Stimulated activated CD8-positive, alpha-beta memory T cell treated with anti-CD3 and anti-CD28 coated beads, Interleukin-15, amount 100 ng/mL, for 4 hours (primary cell): ENCODE results near the gene FAM83G.
"Not testable (repeated sequence)": the region's sequence is repeated elsewhere in the genome, so short reads cannot be mapped to it uniquely, and the experiment has no call there.

Experiments
- DNase-seq, 2 donors: peaks; one replicate each; pipeline ENCODE4 v3.0.0-alpha.2; 2020; ENCODE audit warnings: low read depth in 2 of 2

FAM83G gene

DNA sequence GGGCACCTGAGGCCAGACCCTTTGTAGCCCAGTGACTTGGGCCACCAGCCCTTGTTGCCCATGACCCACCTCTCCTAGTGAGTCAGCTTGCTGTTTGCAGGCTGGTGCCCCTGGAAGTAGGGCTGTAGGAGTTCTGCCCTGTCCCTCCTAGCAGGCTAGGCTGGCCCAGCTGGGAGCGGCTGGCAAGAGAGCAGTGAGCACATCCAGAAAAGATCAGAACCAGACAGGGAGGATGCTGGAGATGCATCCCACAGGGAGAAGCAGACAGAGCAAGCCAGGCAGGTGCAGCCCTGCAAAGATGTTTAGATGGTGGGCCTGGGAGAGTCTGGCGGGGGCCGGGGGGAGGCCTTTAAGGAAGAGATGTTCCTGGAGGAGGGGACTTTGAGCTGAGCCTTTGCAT is 50.2 kb downstream of the FAM83G start:
- DNase-seq: no peak

DNA sequence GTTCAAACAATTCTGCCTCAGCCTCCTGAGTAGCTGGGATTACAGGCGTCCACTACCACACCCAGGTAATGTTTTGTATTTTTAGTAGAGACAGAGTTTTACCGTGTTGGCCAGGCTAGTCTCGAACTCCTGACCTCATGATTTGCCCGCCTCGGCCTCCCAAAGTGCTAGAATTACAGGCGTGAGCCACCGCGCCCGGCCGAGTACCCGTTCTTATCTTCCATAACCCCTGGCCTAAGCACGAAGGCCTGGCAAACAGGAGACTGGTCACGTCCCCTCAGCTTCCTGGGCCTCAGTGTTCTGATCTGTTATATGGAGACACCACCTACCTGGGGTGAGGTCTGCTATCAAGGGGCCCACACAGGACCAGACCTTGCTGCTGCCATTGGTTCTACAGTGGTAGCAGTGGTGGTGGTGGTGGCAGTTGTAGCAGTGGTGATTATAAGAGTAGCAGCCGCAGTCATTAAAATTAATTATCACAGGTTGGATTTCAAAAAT is 51.3 kb downstream of the FAM83G start:
- no peak for DNase-seq

DNA sequence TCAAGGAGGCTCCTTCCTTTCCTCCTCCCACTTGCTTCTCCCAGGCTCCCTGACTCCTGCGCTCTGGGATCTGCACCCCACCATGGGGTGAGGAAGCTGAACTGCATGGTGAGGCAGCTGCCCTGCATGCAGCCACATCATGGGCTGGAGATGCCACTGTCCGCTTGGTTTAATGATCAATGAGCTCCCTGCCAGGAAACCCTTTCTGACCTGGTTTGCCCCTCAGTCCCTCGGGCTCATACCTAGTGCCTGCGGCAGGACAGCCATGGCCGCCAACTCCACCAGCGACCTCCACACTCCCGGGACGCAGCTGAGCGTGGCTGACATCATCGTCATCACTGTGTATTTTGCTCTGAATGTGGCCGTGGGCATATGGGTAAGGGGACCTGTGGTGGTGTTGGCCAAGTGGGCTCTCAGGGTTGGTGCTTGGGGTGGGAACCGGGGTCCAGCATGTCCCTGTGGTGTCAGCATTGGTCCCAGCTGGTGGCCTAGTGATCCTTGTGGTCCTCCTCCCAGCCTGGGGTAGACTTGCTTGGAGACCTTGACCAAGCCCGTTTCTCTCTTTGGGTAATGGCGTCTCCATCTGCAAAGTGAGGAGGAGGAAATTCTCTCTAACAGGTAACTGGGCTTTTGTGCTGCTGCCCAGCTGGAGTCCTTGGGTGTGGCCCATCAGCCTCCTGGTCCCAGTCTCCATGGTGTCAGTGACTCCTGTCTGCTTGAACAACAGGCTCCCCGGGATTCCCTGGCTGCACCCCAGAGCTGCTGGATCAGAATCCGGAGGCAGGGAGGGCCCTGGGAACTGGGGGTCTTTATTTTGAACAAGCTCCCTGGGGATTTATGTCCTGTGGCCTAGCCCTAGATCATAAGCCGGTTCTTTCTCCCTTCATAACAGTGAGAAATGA is 52.4 kb downstream of the FAM83G start, which contains the start of gene SLC5A10:
SLC5A10 (plus strand) TSS at position 225 of the 902 bp plus-strand sequence; CDS start at position 266, 41 bp downstream.
- no peak for DNase-seq

DNA sequence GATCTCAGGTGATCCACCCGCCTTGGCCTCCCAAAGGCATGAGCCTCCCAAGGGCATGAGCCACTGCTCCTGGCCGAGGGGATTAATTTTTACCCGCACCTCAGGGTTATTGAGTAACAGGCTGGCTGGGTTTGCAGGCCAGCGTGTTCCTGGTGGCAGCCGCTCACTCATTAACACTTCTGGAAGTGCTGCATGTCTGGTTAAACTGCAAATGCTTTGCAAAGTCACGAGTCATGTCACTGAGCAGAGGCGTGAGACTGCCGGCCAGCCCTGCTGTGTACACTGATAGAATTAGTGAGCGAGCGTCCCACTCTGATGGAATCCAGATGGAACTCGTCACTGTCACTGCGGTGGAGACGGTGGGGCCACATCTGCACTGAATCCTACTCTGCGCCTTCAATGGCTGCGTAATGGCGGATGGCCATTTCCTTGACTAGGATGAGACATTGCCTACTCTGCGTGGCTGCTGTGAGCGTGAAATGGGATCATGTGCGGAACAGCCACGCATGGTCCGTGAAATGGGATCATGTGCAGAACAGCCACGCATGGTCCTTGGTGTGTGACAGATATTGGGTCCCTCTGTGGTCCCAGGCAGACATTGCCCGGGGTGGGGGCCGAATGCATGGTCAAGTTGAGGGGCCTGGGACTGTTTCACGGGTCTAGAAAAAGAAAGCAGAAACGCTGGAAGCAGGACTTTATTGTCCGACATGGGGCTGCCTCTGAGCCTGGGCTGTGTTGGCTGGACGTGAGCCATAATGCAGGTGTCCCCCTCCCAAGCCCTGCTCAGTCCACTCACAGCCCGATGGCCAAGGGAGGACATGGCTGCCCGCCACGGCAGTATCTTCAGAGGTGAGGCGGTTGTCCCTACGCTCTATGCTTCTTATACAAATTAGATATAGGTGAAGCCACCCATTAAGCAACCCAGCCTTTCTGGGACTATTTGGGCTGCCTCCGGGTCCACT is 53.3 kb downstream of the FAM83G start:
- DNase-seq: no peak

DNA sequence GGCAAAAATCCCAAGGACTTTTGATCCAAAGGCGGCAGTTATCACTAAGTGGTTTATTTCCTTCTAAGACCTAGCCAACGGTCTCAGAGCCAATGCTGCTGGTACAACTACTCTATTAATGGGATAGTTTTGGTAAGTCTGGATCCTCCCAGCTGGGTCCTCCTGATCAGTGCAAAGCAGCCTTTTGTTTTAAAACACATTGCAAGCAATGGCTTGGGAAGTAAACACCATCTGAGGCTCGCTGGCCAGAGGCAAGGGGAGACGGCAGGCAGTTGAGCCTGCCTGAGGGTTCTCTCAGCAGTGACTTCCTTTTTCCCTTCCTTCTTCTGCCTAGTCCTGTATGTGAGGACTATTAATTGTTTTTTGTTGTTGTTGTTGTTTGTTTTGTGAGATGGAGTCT is 54.2 kb downstream of the FAM83G start:
- DNase-seq: no peak

DNA sequence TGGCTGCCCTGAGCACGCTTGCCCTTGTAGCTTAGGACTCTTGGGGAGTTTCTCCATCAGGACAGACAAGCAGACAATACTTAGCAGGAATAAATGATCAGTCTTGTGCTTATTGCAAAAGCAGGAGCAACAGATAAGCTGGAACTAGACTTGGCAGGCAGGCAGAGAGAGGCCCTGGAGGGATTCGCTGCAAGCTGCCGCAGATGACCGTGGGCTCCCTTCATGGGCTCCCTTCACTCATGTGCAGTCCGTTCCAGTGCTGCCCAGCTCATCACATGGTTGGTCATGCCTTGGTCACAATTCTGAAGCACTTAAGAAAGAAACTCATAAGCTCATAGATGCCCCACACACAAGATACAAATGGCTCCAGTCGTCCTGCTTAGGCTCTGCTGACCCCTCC is 55.0 kb downstream of the FAM83G start:
- DNase-seq: no peak

DNA sequence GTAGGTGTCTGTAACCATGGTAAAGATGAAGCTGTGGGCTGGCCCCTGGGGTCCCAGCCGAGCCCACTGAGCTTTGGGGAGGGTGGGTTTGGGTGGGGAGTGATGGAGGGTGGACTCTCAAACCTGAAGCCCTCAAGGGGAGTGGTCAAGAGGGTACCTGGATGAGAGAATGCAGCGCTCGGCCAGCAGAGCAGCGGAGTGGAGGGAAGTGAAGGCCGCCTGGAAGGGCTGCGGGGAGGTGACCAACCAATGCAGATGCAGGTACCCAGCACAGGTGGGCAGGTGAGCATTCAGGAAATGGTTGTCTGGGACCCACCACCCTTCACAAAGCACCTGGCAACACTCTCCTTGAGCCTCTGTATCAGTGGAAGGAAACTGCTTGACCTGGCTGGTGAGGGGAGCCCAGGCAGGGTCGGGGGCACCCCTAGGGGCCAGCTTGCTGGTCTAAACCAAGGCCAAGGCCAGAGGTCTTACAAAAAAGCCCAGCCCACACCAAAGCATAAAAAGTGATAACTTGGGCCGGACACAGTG is 56.0 kb downstream of the FAM83G start:
- DNase-seq: no peak

DNA sequence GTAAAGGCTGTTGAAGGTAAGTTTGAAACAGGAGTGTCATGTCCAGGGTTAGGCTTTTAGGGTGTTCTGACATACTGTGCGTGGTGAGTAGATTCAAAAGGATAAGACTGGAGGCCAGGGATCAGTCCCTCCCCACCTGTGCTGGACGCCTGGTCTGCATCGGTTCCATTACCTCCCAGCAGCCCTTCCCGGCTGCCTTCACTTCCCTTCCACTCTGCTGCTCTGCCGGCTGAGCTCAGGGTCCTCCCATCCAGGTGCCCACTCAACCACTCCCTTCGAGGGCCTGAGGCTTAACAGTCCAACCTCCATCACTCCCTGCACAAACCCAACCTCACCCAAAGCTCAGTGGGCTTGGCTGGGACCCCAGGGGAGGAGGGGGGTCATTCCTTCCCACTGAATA is 56.7 kb downstream of the FAM83G start:
- no peak for DNase-seq

DNA sequence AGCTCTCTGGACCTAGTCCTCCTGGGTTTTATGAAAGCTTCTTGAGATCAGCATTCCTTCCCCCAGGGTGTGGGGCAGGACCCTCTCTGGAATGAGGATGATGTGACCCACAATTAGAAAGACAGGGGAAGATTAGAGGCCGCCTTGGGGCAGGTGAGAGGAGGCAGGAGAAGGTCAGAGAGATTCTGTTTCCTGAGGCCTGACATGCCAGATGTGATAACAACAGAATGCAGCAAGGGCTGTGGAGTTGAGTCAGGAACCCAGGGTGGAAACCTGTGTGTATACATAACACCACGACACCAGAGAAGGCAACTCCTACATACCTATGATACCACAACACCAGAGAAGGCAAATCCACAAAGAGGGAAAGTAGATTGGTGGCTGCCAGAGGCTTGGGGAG is 58.0 kb downstream of the FAM83G start:
- DNase-seq: no peak

DNA sequence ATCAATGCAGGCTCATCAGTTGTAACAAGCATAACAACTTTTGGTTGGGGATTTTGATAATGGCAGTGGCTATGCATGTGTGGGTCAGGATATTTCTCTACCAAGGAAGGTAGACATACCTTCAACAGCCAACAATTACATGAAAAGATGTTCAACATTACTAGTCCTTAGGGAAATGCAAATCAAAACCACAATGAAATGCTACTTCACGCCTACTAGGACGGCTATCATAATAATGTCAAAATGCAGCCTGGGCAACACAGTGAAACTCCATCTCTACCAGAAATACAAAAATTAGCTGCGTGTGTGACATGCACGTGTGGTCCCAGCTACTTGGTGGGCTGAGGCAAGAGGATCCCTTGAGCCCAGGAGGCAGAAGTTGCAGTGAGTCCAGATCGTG is 59.9 kb downstream of the FAM83G start:
- DNase-seq: no peak

DNA sequence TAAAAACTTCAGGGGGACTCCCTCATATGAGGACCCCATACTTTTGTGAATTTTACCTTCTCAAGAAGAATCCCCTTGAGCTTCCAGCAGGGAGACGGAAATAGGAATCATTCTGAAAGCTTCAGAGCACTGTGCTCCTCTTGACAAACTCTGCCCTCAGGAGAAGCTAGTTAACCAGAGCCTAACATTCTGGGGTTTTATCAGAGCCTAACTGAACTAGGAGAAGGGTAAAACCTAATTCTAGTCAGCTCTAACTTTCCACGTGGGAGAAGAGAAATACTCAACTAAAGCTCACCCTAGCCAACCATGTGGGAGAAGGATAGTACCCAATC is 65.9 kb downstream of the FAM83G start:
- DNase-seq: no peak

DNA sequence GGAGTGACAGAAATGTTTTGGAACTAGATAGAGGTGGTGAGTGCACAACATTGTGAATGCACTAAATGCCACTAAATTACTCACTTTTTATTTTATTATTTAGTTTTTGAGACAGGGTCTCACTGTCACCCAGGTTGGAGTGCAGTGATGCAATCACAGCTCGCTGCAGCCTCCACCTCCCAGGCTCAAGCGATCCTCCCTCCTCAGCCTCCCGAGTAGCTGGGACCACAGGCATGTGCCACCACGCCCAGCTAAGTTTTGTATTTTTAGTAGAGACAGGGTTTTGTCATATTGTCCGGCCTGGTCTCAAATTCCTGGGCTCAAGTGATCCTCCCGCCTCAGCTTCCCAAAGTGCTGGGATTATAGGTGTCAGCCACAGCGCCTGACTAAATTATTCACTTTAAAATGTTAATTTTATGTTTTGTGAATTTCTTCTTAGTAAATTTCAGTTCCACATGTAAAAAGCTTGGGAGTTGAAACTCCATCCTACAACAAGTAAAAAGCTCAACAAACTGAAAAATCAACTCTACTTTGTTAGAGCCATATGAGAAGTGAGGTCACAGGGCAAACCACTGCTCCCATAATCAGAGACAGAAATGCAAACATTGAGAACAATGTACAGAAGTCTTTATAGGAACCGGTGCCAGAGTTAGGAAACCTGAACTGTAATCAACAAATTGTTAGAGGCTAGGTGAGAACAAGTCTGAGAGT is 66.4 kb downstream of the FAM83G start:
- no peak for DNase-seq

DNA sequence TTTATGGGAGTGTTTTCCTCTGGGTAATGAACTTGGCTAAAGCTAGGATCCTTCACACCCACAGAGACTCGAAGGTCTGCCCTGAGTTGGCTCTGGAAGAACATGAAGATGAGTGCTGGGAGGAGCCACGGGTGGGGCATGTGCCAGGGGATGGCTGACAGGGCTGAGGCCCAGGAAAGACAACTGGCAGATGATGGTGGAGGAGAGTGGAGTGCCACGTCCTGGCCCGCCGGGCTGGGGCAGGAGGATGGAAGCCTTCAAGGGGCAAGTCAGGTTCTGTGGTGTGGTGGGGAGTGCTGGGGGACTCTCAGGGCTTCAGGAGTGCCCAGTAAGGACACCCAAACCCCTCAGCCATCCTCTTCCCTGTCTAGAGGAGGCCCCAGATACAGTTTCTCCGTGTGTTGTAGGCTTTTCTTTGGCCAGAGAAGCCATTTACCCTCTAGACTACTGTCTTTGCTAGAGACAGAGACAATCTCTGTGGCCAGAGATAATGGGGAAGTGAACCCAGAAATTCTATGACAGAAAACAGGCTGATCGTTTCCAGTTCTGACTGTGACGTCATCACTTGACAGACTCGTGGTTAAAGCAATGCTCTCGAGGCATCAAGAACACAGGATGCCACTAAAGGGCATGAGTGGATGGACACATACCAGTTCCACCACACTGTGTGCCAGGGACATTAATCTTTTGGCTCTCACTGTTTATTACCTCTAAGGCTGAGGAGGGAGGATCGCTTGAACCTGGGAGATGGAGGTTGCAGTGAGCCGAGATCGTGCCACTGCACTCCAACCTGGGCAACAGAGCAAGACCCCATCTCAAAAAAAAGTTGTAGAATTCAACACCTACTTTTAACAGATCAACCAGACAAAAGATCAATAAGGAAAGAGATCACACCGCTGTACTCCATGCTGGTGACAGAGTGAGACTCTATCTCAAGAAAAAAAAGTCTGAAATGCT is 71.2 kb downstream of the FAM83G start:
- no peak for DNase-seq

DNA sequence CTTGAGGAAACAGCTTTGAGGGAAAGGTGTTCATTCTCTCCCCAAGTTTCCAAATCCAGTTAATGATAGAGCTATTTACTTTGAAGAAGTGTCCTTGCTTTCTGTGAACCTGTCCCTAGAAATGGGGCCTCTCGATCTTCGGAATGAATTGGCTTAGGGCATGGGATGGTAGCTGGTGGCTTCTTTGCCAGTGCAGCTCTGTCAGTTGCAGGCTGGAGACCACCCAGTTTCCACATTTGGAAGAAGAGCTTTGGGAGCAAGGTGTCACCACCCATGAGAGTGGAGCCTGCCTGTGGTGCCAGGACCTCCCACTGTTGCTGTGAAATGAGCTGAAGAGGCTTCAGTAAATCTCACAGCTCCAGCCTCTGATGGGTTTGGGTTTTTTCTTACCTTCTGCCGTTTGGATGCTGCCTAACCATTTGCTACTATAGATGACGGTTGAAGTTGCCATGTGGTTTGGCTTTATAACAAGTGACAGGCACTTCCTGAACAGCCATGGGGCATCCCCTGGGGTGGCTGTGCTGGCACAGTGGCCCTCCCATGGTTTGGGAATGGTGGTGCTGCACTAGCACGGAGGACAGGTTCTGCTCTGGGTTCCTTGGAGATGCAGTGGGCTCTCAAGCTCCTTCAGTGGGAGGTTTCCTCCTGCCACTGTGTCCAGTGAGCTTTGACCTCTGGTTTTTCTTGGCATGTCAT is 72.1 kb downstream of the FAM83G start:
- no peak for DNase-seq

DNA sequence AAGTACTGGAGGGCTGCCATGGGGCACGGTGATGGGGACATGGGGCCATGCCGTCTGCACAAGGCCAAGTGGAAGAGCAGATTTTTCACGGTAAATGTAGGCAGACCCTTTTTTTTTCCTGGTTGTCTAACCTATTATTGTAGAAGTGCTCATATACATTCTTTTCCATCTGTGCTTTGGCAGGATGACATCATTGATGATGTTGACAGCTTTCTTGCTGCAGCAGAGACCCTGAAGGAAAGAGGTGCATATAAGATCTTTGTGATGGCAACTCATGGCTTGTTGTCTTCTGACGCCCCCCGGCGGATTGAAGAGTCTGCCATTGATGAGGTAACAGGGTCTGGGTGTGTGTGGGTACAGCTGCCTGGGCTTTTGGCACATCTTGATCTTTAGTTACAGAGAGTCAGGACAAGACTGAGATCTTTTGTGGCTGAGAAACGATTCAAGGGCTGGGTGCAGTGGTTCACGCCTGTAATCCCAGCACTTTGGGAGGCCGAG is 75.9 kb downstream of the FAM83G start:
- DNase-seq: no peak

DNA sequence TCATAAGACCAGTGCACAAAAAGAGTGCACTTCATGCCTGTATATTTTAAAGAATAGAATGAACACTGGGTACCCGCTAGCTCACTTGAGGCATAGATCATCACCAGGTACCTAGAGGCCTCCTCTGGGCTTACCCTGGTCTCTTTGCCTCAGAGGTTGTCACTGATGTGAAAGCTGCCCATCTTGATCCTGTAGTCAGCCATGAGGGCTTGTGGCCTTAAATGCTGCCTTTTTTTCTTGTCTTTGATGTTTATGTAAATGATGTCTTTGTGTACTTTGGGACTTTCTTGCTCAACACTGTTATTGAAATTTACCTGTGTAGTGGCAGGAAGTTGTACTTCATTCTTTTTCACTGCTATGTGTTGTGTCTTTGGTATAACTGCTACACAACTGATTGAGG is 79.4 kb downstream of the FAM83G start:
- DNase-seq: no peak

DNA sequence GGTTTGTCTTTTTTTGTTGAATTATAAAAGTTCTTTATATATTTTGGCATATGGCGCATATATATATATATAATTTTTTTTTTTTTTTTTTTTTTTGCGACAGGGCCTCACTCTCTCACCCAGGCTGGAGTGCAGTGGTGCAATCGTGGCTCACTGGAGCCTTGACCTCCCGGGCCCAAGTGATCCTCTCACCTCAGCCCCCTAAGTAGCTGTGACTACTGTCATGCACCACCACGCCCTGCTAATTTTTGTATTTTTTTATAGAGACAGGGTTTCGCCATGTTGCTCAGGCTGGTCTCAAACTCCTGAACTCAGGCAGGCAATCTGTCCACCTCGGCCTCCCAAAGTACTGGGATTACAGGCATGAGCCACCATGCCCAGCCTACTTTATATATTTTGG is 82.0 kb downstream of the FAM83G start:
- DNase-seq: not testable (repeated sequence)

DNA sequence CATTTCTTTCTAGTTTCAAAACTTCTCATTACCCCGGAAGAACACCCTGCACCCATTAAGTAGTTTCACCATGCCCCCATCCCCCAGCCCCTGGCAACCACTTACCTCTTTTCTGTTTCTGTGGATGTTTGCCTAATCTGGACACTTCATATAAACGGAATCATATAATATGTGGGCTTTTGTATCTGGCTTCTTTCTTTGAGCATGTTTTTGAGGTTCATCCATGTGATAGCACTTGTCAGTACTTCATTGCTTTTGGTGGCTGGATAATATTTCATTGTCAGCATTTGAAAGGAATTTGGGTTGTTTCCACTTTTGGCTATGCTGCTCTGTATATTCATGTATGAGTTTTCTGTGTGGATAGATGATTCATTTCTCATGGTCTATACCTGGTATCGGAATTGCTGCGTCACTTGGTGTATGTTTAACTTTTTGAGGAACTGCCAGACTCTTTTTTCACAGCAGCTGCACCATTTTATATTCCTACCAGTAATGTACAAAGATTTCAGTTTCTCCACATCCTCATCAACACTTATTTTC is 82.6 kb downstream of the FAM83G start:
- no peak for DNase-seq

DNA sequence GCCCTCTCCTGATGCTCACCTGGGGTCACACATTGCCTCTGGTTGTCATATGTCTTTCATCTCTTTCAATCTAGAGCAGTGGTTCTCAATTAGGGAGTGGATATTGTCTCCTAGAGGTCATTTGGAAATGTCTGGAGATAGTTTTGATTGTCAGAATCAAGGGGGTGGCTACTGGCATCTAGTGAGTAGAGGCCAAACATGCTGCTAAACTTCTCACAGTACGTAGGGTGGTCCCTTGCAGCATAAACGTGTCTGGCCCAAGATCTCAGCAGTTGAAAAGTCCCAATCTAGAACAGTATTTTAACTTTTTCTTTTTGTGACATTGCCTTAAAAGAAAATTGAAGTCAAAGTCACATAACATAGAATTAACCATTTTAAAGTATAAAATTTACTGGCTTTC is 83.1 kb downstream of the FAM83G start:
- DNase-seq: no peak
